Neural progenitor cell (in vitro differentiated cells): ENCODE results near the gene TCERG1L. TPM values are rescaled to one million over a fixed set of nuclear protein-coding genes. Genes with fewer than 3 reads are reported as not detected.
"Not testable (repeated sequence)": the region's sequence is repeated elsewhere in the genome, so short reads cannot be mapped to it uniquely, and the experiment has no call there.

ENCODE experiments used
- DNase-seq: peaks from one replicate; pipeline ENCODE4 v3.0.0-alpha.2; 2016; ENCODE audit warnings: low spot score
- H2AFZ ChIP-seq: fragments of 200-600 bp; sonication (generic); replicated peaks from 2 replicates; pipeline ENCODE4 v1.6.1; 2016; ENCODE audit warnings: antibody characterized with exemption
- H3F3A ChIP-seq: fragments of 200-600 bp; sonication (generic); 2 replicates; pipeline ENCODE4 v1.6.1; 2016; ENCODE audit warnings: antibody characterized with exemption, low read depth
- H3K27ac ChIP-seq: fragments of 200-600 bp; sonication (generic); 2 replicates; pipeline ENCODE4 v1.5.1; 2016; ENCODE audit warnings: mild to moderate bottlenecking
- H3K27me3 ChIP-seq: fragments of 200-600 bp; sonication (generic); 2 replicates; pipeline ENCODE4 v1.6.1; 2016; ENCODE audit warnings: mild to moderate bottlenecking, moderate library complexity
- H3K36me3 ChIP-seq: fragments of 200-600 bp; sonication (generic); 2 replicates; pipeline ENCODE4 v1.5.1; 2016
- H3K4me1 ChIP-seq: fragments of 200-600 bp; sonication (generic); 2 replicates; pipeline ENCODE4 v1.6.1; 2016; ENCODE audit warnings: mixed run types
- H3K4me2 ChIP-seq: fragments of 200-600 bp; sonication (generic); 2 replicates; pipeline ENCODE4 v1.6.1; 2016
- H3K4me3 ChIP-seq: fragments of 200-600 bp; sonication (generic); 2 replicates; pipeline ENCODE4 v1.5.1; 2016
- H3K79me2 ChIP-seq: fragments of 200-600 bp; sonication (generic); 2 replicates; pipeline ENCODE4 v1.6.1; 2016; ENCODE audit warnings: low read depth
- H3K9ac ChIP-seq: fragments of 200-600 bp; sonication (generic); 2 replicates; pipeline ENCODE4 v1.6.1; 2016
- H3K9me3 ChIP-seq: fragments of 200-600 bp; sonication (generic); 2 replicates; pipeline ENCODE4 v1.5.1; 2016; ENCODE audit warnings: low read depth
- H4K20me1 ChIP-seq: fragments of 200-600 bp; sonication (generic); 2 replicates; pipeline ENCODE4 v1.6.1; 2016; ENCODE audit warnings: low read depth
- H3K27ac Mint-ChIP-seq: 3 replicates; pipeline ENCODE4 v1.8.0; 2021; ENCODE audit warnings: mixed read lengths
- H3K27me3 Mint-ChIP-seq: 2 replicates; pipeline ENCODE4 v1.8.0; 2022; ENCODE audit warnings: low read depth, mild to moderate bottlenecking, inconsistent platforms, moderate library complexity, mixed read lengths; ENCODE audit not compliant: insufficient read depth
- H3K36me3 Mint-ChIP-seq: 3 replicates; pipeline ENCODE4 v1.8.0; 2021; ENCODE audit warnings: mixed read lengths
- H3K4me1 Mint-ChIP-seq: 3 replicates; pipeline ENCODE4 v1.8.0; 2021; ENCODE audit warnings: mixed read lengths
- H3K4me3 Mint-ChIP-seq: 3 replicates; pipeline ENCODE4 v1.8.0; 2021; ENCODE audit warnings: mild to moderate bottlenecking, moderate library complexity, mixed read lengths
- H3K9me3 Mint-ChIP-seq: 3 replicates; pipeline ENCODE4 v1.8.0; 2020; ENCODE audit warnings: mixed read lengths
- EZH2 ChIP-seq: fragments of 200-600 bp; sonication (generic); IDR thresholded peaks from 2 replicates; pipeline ENCODE4 v1.6.1; 2017; ENCODE audit warnings: antibody characterized with exemption, mild to moderate bottlenecking, moderate library complexity
- EZH2phosphoT487 ChIP-seq: fragments of 200-600 bp; sonication (generic); IDR thresholded peaks from 2 replicates; pipeline ENCODE4 v1.6.1; 2017; ENCODE audit warnings: antibody characterized with exemption
- total RNA-seq: library from RNA; depleted of rRNA; stranded (reverse); fragments of >200 nt; gene quantifications from 2 replicates; pipeline ENCODE4 v1.2.3, GENCODE V29; 2015; ENCODE audit warnings: low replicate concordance
- TF ChIP-seq, protein P1 (sequence below): fragments of 200-600 bp; sonication (generic); IDR thresholded peaks from 2 replicates; pipeline ENCODE4 v1.5.1; 2017; ENCODE audit warnings: antibody characterized with exemption, mild to moderate bottlenecking

The TCERG1L gene
- total RNA-seq, 1 donor from 2014 or later = 1.8 TPM

GRCh38 chr10:131178521-131179331 lies 132.8 kb downstream of the TCERG1L start:
- Mint-ChIP-seq H3K27me3 (peaks cover 3% of the 10 kb centered on the region), H3K27ac (no peak overlapping the region), H3K36me3 (no peaks in the 10 kb centered on the region), H3K9me3 (peaks cover 2% of the 10 kb centered on the region), H3K4me3 (no peak overlapping the region), H3K4me1 (peaks cover 4% of the 10 kb centered on the region)
- peaks cover 11% of the 10 kb centered on the region for H3K4me1 ChIP-seq
- H2AFZ ChIP-seq = no peak overlapping the region
- H3K36me3 ChIP-seq = no peaks in the 10 kb centered on the region
- H3K4me2 ChIP-seq = peak overlapping the region; percentile 6
- H3K4me3 ChIP-seq = no peak overlapping the region
- no peaks in the 10 kb centered on the region for H3K79me2 ChIP-seq
- no peak overlapping the region for H3K9ac ChIP-seq
- no peak for DNase-seq
- H3K9me3 ChIP-seq = no peaks in the 10 kb centered on the region
- no peaks in the 10 kb centered on the region for H3K27me3 ChIP-seq
- TF ChIP-seq EZH2phosphoT487 = no peak
- no peak for TF ChIP-seq EZH2
- TF ChIP-seq, protein P1, sequence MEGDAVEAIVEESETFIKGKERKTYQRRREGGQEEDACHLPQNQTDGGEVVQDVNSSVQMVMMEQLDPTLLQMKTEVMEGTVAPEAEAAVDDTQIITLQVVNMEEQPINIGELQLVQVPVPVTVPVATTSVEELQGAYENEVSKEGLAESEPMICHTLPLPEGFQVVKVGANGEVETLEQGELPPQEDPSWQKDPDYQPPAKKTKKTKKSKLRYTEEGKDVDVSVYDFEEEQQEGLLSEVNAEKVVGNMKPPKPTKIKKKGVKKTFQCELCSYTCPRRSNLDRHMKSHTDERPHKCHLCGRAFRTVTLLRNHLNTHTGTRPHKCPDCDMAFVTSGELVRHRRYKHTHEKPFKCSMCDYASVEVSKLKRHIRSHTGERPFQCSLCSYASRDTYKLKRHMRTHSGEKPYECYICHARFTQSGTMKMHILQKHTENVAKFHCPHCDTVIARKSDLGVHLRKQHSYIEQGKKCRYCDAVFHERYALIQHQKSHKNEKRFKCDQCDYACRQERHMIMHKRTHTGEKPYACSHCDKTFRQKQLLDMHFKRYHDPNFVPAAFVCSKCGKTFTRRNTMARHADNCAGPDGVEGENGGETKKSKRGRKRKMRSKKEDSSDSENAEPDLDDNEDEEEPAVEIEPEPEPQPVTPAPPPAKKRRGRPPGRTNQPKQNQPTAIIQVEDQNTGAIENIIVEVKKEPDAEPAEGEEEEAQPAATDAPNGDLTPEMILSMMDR = no peak
- no peaks in the 10 kb centered on the region for H4K20me1 ChIP-seq
- H3K27ac ChIP-seq = no peak overlapping the region
- H3F3A ChIP-seq = peaks cover 7% of the 10 kb centered on the region

GRCh38 chr10:131177431-131178327 lies 133.8 kb downstream of the TCERG1L start:
- Histone ChIP-seq H3K27ac (no peak overlapping the region), H3F3A (peaks cover 7% of the 10 kb centered on the region), H3K9me3 (no peaks in the 10 kb centered on the region), H2AFZ (no peak overlapping the region), H3K4me1 (peaks cover 11% of the 10 kb centered on the region), H3K36me3 (no peaks in the 10 kb centered on the region), H4K20me1 (no peaks in the 10 kb centered on the region), H3K4me2 (no peak overlapping the region), H3K79me2 (no peaks in the 10 kb centered on the region), H3K9ac (no peak overlapping the region), H3K4me3 (no peak overlapping the region), H3K27me3 (no peaks in the 10 kb centered on the region)
- H3K36me3 Mint-ChIP-seq = no peaks in the 10 kb centered on the region
- H3K27ac Mint-ChIP-seq = no peak overlapping the region
- no peak overlapping the region for H3K4me3 Mint-ChIP-seq
- no peak for DNase-seq
- peaks cover 4% of the 10 kb centered on the region for H3K4me1 Mint-ChIP-seq
- TF ChIP-seq EZH2phosphoT487 (no peak), EZH2 (no peak)
- TF ChIP-seq, protein P1 = no peak
- peaks cover 2% of the 10 kb centered on the region for H3K9me3 Mint-ChIP-seq
- H3K27me3 Mint-ChIP-seq = peaks cover 3% of the 10 kb centered on the region

DNA sequence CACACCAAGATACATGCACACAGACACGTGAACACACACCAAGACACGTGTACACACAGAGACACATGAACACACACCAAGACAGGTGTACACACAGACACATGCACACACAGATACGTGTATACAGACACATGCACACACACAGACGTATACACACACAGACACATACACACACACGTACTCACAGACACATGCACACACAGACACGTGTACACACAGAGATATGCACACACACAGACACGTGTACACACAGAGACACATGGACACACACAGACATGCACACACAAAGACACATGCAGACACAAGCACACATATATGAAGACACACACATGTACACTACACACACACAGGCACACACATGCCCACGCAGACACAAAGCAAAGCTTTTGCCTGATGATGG lies 134.6 kb downstream of the TCERG1L start:
- TF ChIP-seq EZH2 = no peak
- TF ChIP-seq, protein P1 = no peak
- TF ChIP-seq EZH2phosphoT487 = no peak
- DNase-seq = no peak

DNA sequence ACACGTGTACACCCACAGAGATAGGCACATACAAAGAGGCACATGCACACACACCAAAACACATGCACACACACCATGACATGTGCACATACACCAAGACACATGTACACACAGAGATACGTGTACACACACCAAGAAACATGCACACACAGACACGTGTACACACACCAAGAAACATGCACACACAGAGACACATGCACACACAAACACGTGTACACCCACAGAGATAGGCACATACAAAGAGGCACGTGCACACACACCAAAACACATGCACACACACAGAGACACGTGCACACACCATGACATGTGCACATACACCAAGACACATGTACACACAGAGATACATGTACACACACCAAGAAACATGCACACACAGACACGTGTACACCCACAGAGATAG lies 135.2 kb downstream of the TCERG1L start:
- H2AFZ ChIP-seq, H3K4me3 Mint-ChIP-seq, H4K20me1 ChIP-seq, H3K27me3 Mint-ChIP-seq, H3K4me2 ChIP-seq, H3F3A ChIP-seq, H3K36me3 ChIP-seq, H3K79me2 ChIP-seq, H3K9me3 Mint-ChIP-seq, H3K4me1 Mint-ChIP-seq, H3K27ac ChIP-seq, H3K27me3 ChIP-seq, H3K36me3 Mint-ChIP-seq, H3K9me3 ChIP-seq, H3K27ac Mint-ChIP-seq, DNase-seq, H3K4me3 ChIP-seq, H3K9ac ChIP-seq: not testable (repeated sequence)
- H3K4me1 ChIP-seq = peaks cover 11% of the 10 kb centered on the region

More for the DNA sequence above, 134.6 kb downstream of the TCERG1L start:
- Mint-ChIP-seq H3K27me3 (peaks cover 3% of the 10 kb centered on the region), H3K36me3 (no peaks in the 10 kb centered on the region), H3K9me3 (peaks cover 2% of the 10 kb centered on the region), H3K4me1 (peaks cover 4% of the 10 kb centered on the region), H3K27ac (no peak overlapping the region), H3K4me3 (no peak overlapping the region)
- Histone ChIP-seq H3K9me3 (no peaks in the 10 kb centered on the region), H3K27ac (no peak overlapping the region), H3K9ac (no peak overlapping the region), H3K79me2 (no peaks in the 10 kb centered on the region), H3F3A (peaks cover 7% of the 10 kb centered on the region), H3K36me3 (no peaks in the 10 kb centered on the region), H4K20me1 (no peaks in the 10 kb centered on the region), H3K4me2 (no peak overlapping the region), H2AFZ (no peak overlapping the region), H3K27me3 (no peaks in the 10 kb centered on the region), H3K4me3 (no peak overlapping the region), H3K4me1 (peaks cover 11% of the 10 kb centered on the region)
